GM18951 (cell line): Measurements from ENCODE around the gene PRPF40A.
"Not testable (repeated sequence)": the region's sequence is repeated elsewhere in the genome, so short reads cannot be mapped to it uniquely, and the experiment has no call there.

Source experiments
- POLR2A ChIP-seq: IDR thresholded peaks from 4 replicates; pipeline ENCODE4 v1.6.1; 2011; ENCODE audit warnings: mild to moderate bottlenecking; ENCODE audit not compliant: insufficient read length, insufficient read depth; ENCODE audit errors: extremely low read depth
- in situ Hi-C: fragments of 300-500 bp; cut with MboI; formaldehyde crosslinking; loops from one replicate; pipeline ENCODE4 v1.12.0; 2022; ENCODE audit warnings: low sequenced_read_pairs, mixed read lengths, inconsistent platforms; ENCODE audit not compliant: unreplicated experiment

Gene PRPF40A

DNA sequence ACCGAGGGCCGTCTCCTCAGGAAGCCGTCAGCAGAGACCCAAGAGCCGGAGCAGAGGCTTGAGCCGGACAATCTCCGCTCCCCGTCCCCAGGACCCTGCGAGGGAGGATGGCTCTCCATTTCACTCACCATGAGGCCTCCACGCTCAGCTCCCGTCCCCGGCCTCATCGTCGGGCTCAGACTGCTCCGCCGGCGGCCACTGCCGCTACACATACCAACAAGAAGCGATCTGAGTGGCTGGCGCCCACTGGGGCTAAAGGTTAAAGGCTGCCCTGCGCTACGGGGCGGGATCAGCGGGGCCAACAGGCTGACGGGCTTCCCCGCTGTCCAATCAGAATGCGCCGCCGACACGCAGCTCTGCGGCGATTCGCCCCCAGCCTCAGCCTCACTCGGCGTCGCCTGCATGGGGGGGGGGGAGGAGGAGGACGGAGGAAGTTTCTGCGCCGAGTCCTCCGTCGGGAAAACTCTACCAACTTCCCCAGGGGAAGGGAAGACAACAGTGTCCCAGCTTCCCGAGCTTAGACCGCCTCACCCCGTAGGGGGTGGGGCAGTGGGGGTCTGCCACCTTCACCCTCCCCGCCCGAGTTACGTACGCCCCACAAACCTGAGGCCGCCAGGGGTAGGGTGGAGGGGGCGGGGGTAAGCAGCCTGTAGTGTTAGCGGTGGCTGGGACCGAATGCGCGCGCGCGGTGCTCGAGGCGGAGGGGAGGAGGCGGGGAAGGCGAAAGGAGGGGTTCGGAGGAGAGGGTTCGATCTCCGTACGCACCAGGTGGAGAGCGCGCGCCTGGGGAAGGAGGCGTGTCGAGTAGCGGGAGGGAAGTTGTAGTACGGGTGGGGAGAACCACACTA is at the start of gene PRPF40A:
TSS of gene PRPF40A (minus strand) at position 234 of the 848 bp plus-strand sequence. CDS start at position 212, 22 bp downstream.
- in situ Hi-C loops = no loop called here
- peak; percentile 84 for TF ChIP-seq POLR2A

DNA sequence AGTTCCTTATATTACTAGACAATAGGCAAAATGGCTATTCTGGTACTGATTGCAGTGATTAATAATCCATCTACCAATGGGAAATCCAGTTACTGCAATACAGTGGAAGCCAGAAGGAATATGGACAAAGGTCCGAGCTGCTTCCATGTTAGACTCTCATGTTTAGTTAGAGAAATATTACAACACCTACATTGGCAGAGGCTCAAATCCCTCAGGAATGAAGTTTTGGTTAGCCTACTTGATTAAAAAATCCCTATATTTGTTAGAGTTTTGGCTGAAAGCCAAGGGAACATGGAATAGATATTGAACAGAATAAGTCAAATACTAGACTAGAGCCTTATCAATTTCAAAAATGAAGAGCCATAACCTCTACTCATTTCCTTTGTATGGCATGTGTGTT is 49.7 kb upstream of the PRPF40A start:
- TF ChIP-seq POLR2A = no peak
- in situ Hi-C loops = no loop called here

DNA sequence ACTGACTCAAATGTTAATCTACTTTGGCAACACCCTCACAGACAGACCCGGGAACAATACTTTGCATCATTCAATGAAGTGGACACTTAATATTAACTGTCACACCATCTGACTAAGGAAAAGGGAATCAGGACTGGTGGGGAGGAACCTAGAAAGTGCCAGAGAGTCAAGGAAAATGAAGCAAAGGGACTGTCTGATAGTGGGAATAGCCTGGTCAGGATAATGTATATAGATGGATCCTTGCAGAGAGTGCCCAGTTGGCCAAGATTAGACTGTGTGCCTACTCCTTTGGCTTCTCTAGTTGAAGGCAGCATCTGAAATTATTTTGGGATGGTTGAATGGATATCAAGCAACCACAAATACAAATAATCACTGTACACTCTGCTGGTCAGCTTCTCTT is 46.4 kb upstream of the PRPF40A start:
- no peak for TF ChIP-seq POLR2A

DNA sequence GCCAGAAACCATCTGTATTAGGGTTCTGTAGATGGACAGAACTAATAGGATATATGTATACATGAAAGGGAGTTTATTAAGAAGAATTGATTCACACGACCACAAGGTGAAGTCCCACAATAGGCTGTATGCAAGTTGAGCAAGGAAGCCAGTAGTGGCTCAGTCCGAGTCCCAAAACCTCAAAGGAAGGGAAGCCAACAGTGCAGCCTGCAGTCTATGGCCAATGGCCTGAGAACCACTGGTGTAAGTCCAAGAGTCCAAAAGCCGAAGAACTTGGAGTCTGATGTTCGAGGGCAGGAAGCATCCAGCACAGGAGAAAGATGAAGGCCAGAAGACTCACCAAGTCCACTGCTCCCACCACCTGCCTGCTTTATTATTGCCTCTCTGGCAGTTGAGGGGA is 45.9 kb upstream of the PRPF40A start:
- in situ Hi-C loops = not testable (repeated sequence)

More for the DNA sequence above, 46.4 kb upstream of the PRPF40A start:
- in situ Hi-C loops = no loop called here

GRCh38 chr2:152762202-152762601 is 44.9 kb upstream of the PRPF40A start:
- in situ Hi-C loops = no loop called here
- no peak for TF ChIP-seq POLR2A

DNA sequence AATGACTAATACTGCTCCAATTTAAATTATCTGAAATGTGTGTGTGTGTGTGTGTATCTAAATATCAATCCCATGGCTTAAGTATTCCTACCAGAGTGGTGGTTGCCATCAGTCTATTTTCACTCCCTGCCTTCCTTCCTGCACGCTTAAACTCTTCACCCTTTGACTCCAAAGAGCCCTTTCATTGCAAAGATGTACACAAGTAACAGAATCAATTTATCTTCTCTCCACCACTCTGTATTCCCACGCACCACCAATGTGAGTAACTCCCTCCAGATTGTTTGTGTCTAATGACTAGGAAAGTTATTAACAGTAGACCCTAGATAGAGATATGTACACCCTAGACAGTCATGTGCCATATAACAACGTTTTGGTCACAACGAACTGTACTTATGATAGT is 44.0 kb upstream of the PRPF40A start:
- TF ChIP-seq POLR2A = no peak
- in situ Hi-C loops = no loop called here

- in situ Hi-C loops = no loop called here
- TF ChIP-seq POLR2A = no peak
These were observed 42.2 kb upstream of the PRPF40A start for GRCh38 chr2:152759290-152760072.

DNA sequence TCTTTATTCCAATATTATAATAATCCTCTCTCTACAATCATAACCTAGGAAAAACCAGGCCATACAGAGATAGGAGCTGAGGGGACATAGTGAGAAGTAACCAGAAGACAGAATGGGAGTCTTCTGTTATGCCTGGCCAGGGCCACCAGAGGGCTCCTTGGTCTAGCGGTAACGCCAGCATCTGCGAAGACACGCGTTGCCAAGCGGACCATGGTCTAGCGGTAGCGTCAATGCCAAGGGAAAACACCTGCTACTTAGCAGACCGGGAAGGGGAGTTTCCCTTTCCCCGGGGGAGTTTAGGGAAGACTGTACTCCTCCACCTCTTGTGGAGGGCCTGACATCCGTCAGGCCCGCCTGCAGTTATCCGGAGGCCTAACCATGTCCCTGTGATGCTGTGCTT is 37.8 kb upstream of the PRPF40A start:
- in situ Hi-C loops = no loop called here
- no peak for TF ChIP-seq POLR2A

DNA sequence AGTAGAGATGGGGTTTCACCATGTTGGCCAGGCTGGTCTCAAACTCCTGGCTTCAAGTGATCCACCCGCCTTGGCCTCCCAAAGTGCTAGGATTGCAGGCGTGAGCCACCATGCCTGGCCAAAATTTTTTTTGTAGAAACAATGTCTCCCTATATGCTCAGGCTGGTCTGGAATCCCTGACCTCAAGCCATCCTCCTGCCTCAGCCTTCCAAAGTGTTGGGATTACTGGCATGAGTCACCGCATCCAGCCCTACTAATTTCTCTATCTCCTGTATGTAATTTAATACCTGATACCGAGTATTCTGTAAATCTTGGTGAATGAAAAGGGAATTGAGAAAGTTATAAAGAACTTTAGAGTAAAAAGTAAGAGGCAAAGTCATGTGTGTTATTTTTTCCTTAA is 30.5 kb upstream of the PRPF40A start:
- in situ Hi-C loops = not testable (repeated sequence)

DNA sequence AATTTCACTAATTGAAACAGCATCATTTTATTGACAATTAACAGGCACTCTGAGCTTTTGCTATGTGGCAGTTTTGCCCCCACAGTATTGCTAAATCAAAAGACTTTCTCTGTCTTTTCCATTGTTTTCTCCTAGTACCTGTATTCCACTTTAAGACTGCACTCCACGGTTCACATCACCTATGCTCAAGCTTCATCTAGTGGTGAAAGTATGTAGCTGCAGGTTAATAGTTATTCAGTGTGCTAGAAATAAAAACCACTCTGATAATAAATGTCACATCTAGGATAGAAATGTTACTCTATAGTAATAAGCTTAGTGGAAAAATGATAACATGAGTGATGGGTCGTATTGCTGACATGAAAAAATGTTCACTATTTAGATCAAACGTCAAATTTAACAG is 25.7 kb upstream of the PRPF40A start:
- in situ Hi-C loops = no loop called here

GRCh38 chr2:152740743-152741328 is 23.6 kb upstream of the PRPF40A start:
- no peak for TF ChIP-seq POLR2A
- in situ Hi-C loops = no loop called here

More for the DNA sequence above, 25.7 kb upstream of the PRPF40A start:
- no peak for TF ChIP-seq POLR2A

GRCh38 chr2:152739705-152740104 is 22.4 kb upstream of the PRPF40A start:
- in situ Hi-C loops = not testable (repeated sequence)

DNA sequence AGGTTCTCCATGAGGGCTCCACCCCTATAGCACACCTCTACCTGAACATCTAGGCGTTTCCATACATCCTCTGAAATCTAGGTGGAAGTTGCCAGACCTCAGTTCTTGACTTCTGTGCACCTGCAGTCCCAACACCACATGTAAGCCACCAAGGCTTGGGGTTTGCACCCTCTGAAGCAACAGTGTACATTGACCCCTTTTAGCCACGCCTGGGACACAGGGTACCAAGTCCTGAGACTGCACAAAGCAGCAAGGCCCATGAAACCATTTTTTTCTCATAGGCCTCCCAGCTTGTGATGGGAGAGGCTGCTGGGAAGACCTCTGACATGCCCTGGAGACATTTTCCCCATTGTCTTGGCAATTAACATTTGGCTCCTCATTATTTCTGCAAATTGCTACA is 21.2 kb upstream of the PRPF40A start:
- TF ChIP-seq POLR2A = no peak
- in situ Hi-C loops = no loop called here

DNA sequence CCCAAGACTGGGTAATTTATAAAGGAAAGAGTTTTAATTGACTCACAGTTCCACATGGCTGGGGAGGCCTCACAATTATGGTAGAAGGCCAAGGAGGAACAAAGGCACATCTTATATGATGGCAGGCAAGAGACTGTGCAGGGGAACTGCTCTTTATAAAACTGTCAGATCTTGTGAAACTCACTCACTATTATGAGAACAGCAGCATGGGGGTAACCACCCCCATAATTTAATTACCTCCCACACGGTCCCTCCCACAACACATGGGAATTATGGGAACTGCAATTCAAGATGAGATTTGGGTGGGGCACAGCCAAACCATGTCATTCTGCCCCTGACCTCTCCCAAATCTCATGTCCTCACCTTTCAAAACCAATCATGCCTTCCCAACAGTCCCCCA is 20.2 kb upstream of the PRPF40A start:
- in situ Hi-C loops = not testable (repeated sequence)
